HCT116 (cell line): ENCODE data around the gene CLDN9. TPM values are rescaled to one million over a fixed set of nuclear protein-coding genes. Genes with fewer than 3 reads are reported as not detected.
A peak's percentile ranks its signal among the peaks of the same experiment; 100 is the strongest.

Experiments used
- ATAC-seq: fragments of 200-7000 bp; cut with Tn5 transposase; 2 replicates; pipeline ENCODE4 v1.9.1; 2020; ENCODE audit warnings: mild to moderate bottlenecking, moderate library complexity
- BruUV-seq: library from RNA; stranded (reverse); fragments of 400-500 nt; replicated peaks from 2 replicates; lab custom pipeline; 2021; lab: Mats Ljungman, UMichigan
- CTCF ChIA-PET: fragments of 300-600 bp; sonication (Branson Sonifier 250); formaldehyde crosslinking; loops from one replicate; lab custom pipeline; 2021; ENCODE audit warnings: antibody characterized with exemption; lab: Charles Lee
- POLR2A ChIA-PET: fragments of 300-600, 350-600 bp; sonication (Branson Sonifier 250); formaldehyde crosslinking; loops from one replicate; lab custom pipeline; 2021; ENCODE audit warnings: antibody characterized with exemption; lab: Charles Lee
- RAD21 ChIA-PET, 2 experiments: fragments of 300-600 bp; sonication (Branson Sonifier 250); formaldehyde crosslinking; loops; one replicate each; lab custom pipeline; 2023; ENCODE audit warnings: low total read pairs in 2 of 2; ENCODE audit not compliant: uncharacterized antibody in 2 of 2, unreplicated experiment in 2 of 2, low non-redundant PET in 1 of 2; lab: Charles Lee
- DNase-seq: peaks from one replicate; pipeline ENCODE4 v3.0.0-alpha.2; 2010; ENCODE audit warnings: low read depth, low spot score
- H2AFZ ChIP-seq: fragments of 200-600 bp; shearing (Covaris generic), sonication (generic); 2 replicates; pipeline ENCODE4 v1.6.1; 2017; ENCODE audit warnings: low read depth, mixed run types, mixed read lengths, antibody characterized with exemption, low read length; ENCODE audit not compliant: poor library complexity, severe bottlenecking
- H3K27ac ChIP-seq: 2 replicates; pipeline ENCODE4 v1.5.1; 2012; ENCODE audit warnings: low read depth, low read length
- H3K27me3 ChIP-seq: fragments of 200-600 bp; sonication (generic); 2 replicates; pipeline ENCODE4 v1.6.1; 2016; ENCODE audit warnings: mixed run types, low read length, mixed read lengths; ENCODE audit not compliant: insufficient read depth
- H3K36me3 ChIP-seq, 2 experiments: fragments of 200-500 bp in 1 of 2; fragments of 200-600 bp in 1 of 2; sonication (Bioruptor generic) in 1 of 2; sonication (generic) in 1 of 2; 2 replicates each; pipeline versions ENCODE4 v1.5.1 to v1.6.1; 2014 to 2016; ENCODE audit warnings: low read length in 2 of 2, inconsistent platforms in 1 of 2, mixed read lengths in 1 of 2, mixed run types in 1 of 2; ENCODE audit not compliant: insufficient read depth in 2 of 2, control insufficient read depth in 1 of 2
- H3K4me1 ChIP-seq, 2 experiments: fragments of 200-600 bp in 1 of 2; sonication (generic) in 1 of 2; 2 replicates each; pipeline versions ENCODE4 v1.5.1 to v1.6.1; 2012 to 2017; ENCODE audit warnings: low read length in 2 of 2, inconsistent platforms in 1 of 2, mild to moderate bottlenecking in 1 of 2, mixed read lengths in 1 of 2, mixed run types in 1 of 2, moderate library complexity in 1 of 2; ENCODE audit not compliant: insufficient read depth in 2 of 2, control insufficient read depth in 1 of 2
- H3K4me2 ChIP-seq: fragments of 200-600 bp; sonication (generic); 2 replicates; pipeline ENCODE4 v1.6.1; 2017; ENCODE audit warnings: mixed run types, low read length, mixed read lengths
- H3K4me3 ChIP-seq, 2 experiments: fragments of 200-600 bp in 1 of 2; sonication (generic) in 1 of 2; replicated peaks in 1 of 2; 2 replicates each; pipeline ENCODE4 v1.5.1; 2011 to 2016; ENCODE audit warnings: low read length in 2 of 2, control low read depth in 1 of 2, low read depth in 1 of 2, mild to moderate bottlenecking in 1 of 2, mixed read lengths in 1 of 2, mixed run types in 1 of 2
- H3K79me2 ChIP-seq: fragments of 200-600 bp; sonication (generic); 2 replicates; pipeline ENCODE4 v1.6.1; 2017; ENCODE audit warnings: mild to moderate bottlenecking, mixed run types, low read length, moderate library complexity, mixed read lengths; ENCODE audit not compliant: insufficient read depth
- H3K9ac ChIP-seq: fragments of 200-600 bp; sonication (generic); 2 replicates; pipeline ENCODE4 v1.6.1; 2016; ENCODE audit warnings: low read length, mixed read lengths
- H3K9me2 ChIP-seq: fragments of 200-600 bp; sonication (generic), shearing (Covaris generic); 2 replicates; pipeline ENCODE4 v1.6.1; 2017; ENCODE audit warnings: mixed run types, mild to moderate bottlenecking, moderate library complexity; ENCODE audit not compliant: insufficient read depth
- H3K9me3 ChIP-seq, 2 experiments: fragments of 200-500 bp in 1 of 2; fragments of 200-600 bp in 1 of 2; sonication (Bioruptor generic) in 1 of 2; sonication (generic) in 1 of 2; 2 replicates each; pipeline ENCODE4 v1.6.1; 2014 to 2017; ENCODE audit warnings: low read length in 2 of 2, mixed read lengths in 2 of 2, inconsistent platforms in 1 of 2, low read depth in 1 of 2, mild to moderate bottlenecking in 1 of 2, mixed run types in 1 of 2, moderate library complexity in 1 of 2; ENCODE audit not compliant: control insufficient read depth in 1 of 2, insufficient read depth in 1 of 2
- H4K20me1 ChIP-seq: fragments of 200-600 bp; sonication (generic), shearing (Covaris generic); 2 replicates; pipeline ENCODE4 v1.6.1; 2017; ENCODE audit warnings: mixed run types, mild to moderate bottlenecking, moderate library complexity; ENCODE audit not compliant: insufficient read depth
- FOSL1 ChIP-seq: IDR thresholded peaks from 2 replicates; pipeline ENCODE4 v1.6.1; 2012; ENCODE audit warnings: low read depth
- JUND ChIP-seq: IDR thresholded peaks from 2 replicates; pipeline ENCODE4 v1.6.1; 2012
- SIN3A ChIP-seq: IDR thresholded peaks from 2 replicates; pipeline ENCODE4 v1.6.1; 2012; ENCODE audit warnings: low read depth
- intact Hi-C: fragments of 100-400 bp; cut with micrococcal nuclease; formaldehyde crosslinking; loops from 2 replicates; pipeline ENCODE4 v1.10.0; 2022
- total RNA-seq: library from RNA; stranded (reverse); gene quantifications from one replicate; pipeline ENCODE4 v1.2.1, GENCODE V29; 2021; ENCODE audit not compliant: unreplicated experiment

The CLDN9 gene
- total RNA-seq, 1 experiment from 2014 or later = 0.76 TPM

- no peaks in the 10 kb centered on the region for H3K27me3 ChIP-seq
- ChIA-PET POLR2A (interaction anchor here (1.1 kb wide), 1 partner anchor 15 kb away, joined by 3 read pairs; no protein-coding TSS in a partner anchor), RAD21 (no interaction called here), CTCF (no interaction called here)
- BruUV-seq = no TSS peak
- peak overlapping the region; percentile 89 for H3K4me2 ChIP-seq
- peak overlapping the region; percentile 95 for H3K27ac ChIP-seq
- H3K4me3 ChIP-seq = peak overlapping the region in 1 of 2 experiments; percentile 66; a peak in 3 of 4 replicates
- H3K4me1 ChIP-seq = peaks cover 19 to 67% of the 10 kb centered on the region in 2 experiments
- intact Hi-C loops = no loop called here
- no peaks in the 10 kb centered on the region for H3K9me2 ChIP-seq
- ATAC-seq = no peak
- peak overlapping the region; percentile 91 for H3K9ac ChIP-seq
- no peak overlapping the region for H2AFZ ChIP-seq
- no peaks in the 10 kb centered on the region for H3K9me3 ChIP-seq
- peaks cover 4% of the 10 kb centered on the region; the same call in 1 of the 2 replicates for H4K20me1 ChIP-seq
- TF ChIP-seq JUND (no peak), FOSL1 (no peak)
- TF ChIP-seq, all 23 proteins: peak for 0
- no peaks in the 10 kb centered on the region; a peak in 1 of 4 replicates for H3K36me3 ChIP-seq
- DNase-seq = no peak
- H3K79me2 ChIP-seq = peaks cover 25% of the 10 kb centered on the region
Measured at GRCh38 chr16:2967721-2968161, 45.0 kb upstream of the CLDN9 start.

- H3K27me3 ChIP-seq = no peaks in the 10 kb centered on the region
- no peak for ATAC-seq
- H3K4me1 ChIP-seq = peaks cover 19 to 60% of the 10 kb centered on the region in 2 experiments
- peaks cover 6% of the 10 kb centered on the region; the same call in 1 of the 2 replicates for H4K20me1 ChIP-seq
- peak; percentile 63 for DNase-seq
- peak overlapping the region; percentile 89 for H3K4me2 ChIP-seq
- H3K36me3 ChIP-seq = peaks cover 0 to 4% of the 10 kb centered on the region in 2 experiments; a peak in 1 of 4 replicates
- peak overlapping the region; percentile 53 to 66 for H3K4me3 ChIP-seq
- CTCF ChIA-PET = no interaction called here
- no peaks in the 10 kb centered on the region for H3K9me3 ChIP-seq
- H3K9ac ChIP-seq = peak overlapping the region; percentile 91
- POLR2A ChIA-PET = interaction anchor here (1.1 to 2.4 kb wide), 2 partner anchors 14 to 53 kb away, joined by 3 to 12 read pairs; partner anchors contain the start of gene TNFRSF12A
- H2AFZ ChIP-seq = no peak overlapping the region
- BruUV-seq = no TSS peak
- H3K9me2 ChIP-seq = no peaks in the 10 kb centered on the region
- H3K27ac ChIP-seq = peak overlapping the region; percentile 95
- intact Hi-C loops = no loop called here
- no peak for TF ChIP-seq SIN3A
- TF ChIP-seq, all 23 proteins: peak for 0
- RAD21 ChIA-PET = no interaction called here
- peaks cover 27% of the 10 kb centered on the region for H3K79me2 ChIP-seq
Measured at GRCh38 chr16:2968368-2968737, 44.4 kb upstream of the CLDN9 start.
